Mesenchymal stem cell (in vitro differentiated cells and primary cell): ENCODE data around the gene KCNMB2.

ENCODE experiments used
- DNase-seq: peaks from one replicate; pipeline ENCODE4 v3.0.0-alpha.2; 2013
- H2AFZ ChIP-seq: one replicate; pipeline ENCODE4 v1.6.1; 2013; ENCODE audit warnings: low read depth, mild to moderate bottlenecking, control low read depth, inconsistent platforms, low read length, moderate library complexity
- H2AK5ac ChIP-seq: 2 replicates; pipeline ENCODE4 v1.6.1; 2013; ENCODE audit warnings: low read length, moderate library complexity, mild to moderate bottlenecking, inconsistent platforms; ENCODE audit not compliant: severe bottlenecking
- H2BK120ac ChIP-seq: one replicate; pipeline ENCODE4 v1.6.1; 2013; ENCODE audit warnings: low read depth, mild to moderate bottlenecking, inconsistent platforms, low read length, moderate library complexity
- H2BK12ac ChIP-seq, 2 experiments: one replicate each; pipeline ENCODE4 v1.6.1; 2013; ENCODE audit warnings: inconsistent platforms in 2 of 2, low read length in 2 of 2, mild to moderate bottlenecking in 2 of 2, moderate library complexity in 2 of 2, control low read depth in 1 of 2
- H2BK15ac ChIP-seq: one replicate; pipeline ENCODE4 v1.6.1; 2013; ENCODE audit warnings: mild to moderate bottlenecking, low read depth, inconsistent platforms; ENCODE audit not compliant: poor library complexity, severe bottlenecking
- H2BK5ac ChIP-seq: 2 replicates; pipeline ENCODE4 v1.6.1; 2013; ENCODE audit warnings: low read depth, mild to moderate bottlenecking, low read length, control low read depth, inconsistent platforms; ENCODE audit not compliant: poor library complexity, severe bottlenecking
- H3K14ac ChIP-seq, 2 experiments: one replicate each; pipeline ENCODE4 v1.6.1; 2013; ENCODE audit warnings: inconsistent platforms in 2 of 2, low read length in 2 of 2, control low read depth in 1 of 2, mild to moderate bottlenecking in 1 of 2, moderate library complexity in 1 of 2
- H3K18ac ChIP-seq, 2 experiments: one replicate each; pipeline ENCODE4 v1.6.1; 2013; ENCODE audit warnings: inconsistent platforms in 2 of 2, low read length in 2 of 2, control low read depth in 1 of 2, low read depth in 1 of 2, mild to moderate bottlenecking in 1 of 2
- H3K23ac ChIP-seq, 2 experiments: one replicate each; pipeline ENCODE4 v1.6.1; 2013; ENCODE audit warnings: inconsistent platforms in 2 of 2, low read length in 2 of 2, mild to moderate bottlenecking in 2 of 2, moderate library complexity in 2 of 2, control low read depth in 1 of 2
- H3K27ac ChIP-seq: 2 replicates; pipeline ENCODE4 v1.5.1; 2013; ENCODE audit warnings: mild to moderate bottlenecking, moderate library complexity, low read length, control low read depth, inconsistent platforms; ENCODE audit not compliant: poor library complexity, severe bottlenecking
- H3K27me3 ChIP-seq, 2 experiments: 2 replicates each; pipeline versions ENCODE4 v1.6.1 to v1.7.0; 2013; ENCODE audit warnings: low read length in 2 of 2, mild to moderate bottlenecking in 2 of 2, moderate library complexity in 2 of 2, control low read depth in 1 of 2, inconsistent platforms in 1 of 2; ENCODE audit not compliant: control insufficient read depth in 1 of 2, insufficient read depth in 1 of 2
- H3K36me3 ChIP-seq, 2 experiments: 2 replicates each; pipeline versions ENCODE4 v1.6.1 to v1.7.0; 2013; ENCODE audit warnings: low read length in 2 of 2, control low read depth in 1 of 2, inconsistent platforms in 1 of 2, low read depth in 1 of 2, mild to moderate bottlenecking in 1 of 2; ENCODE audit not compliant: insufficient read depth in 2 of 2, control insufficient read depth in 1 of 2
- H3K4ac ChIP-seq, 2 experiments: one replicate each; pipeline ENCODE4 v1.6.1; 2013; ENCODE audit warnings: inconsistent platforms in 2 of 2, low read length in 2 of 2, mild to moderate bottlenecking in 2 of 2, moderate library complexity in 2 of 2, control low read depth in 1 of 2, low read depth in 1 of 2
- H3K4me1 ChIP-seq: 2 replicates; pipeline ENCODE4 v1.6.1; 2013; ENCODE audit warnings: low read depth, low read length, control low read depth; ENCODE audit not compliant: control insufficient read depth, insufficient read depth
- H3K4me2 ChIP-seq: 2 replicates; pipeline ENCODE4 v1.6.1; 2013; ENCODE audit warnings: low read length, mild to moderate bottlenecking, inconsistent platforms; ENCODE audit not compliant: poor library complexity, severe bottlenecking
- H3K4me3 ChIP-seq, 2 experiments: 2 replicates each; pipeline versions ENCODE4 v1.5.1 to v1.7.0; 2013; ENCODE audit warnings: low read length in 2 of 2, mild to moderate bottlenecking in 2 of 2, control low read depth in 1 of 2, low read depth in 1 of 2; ENCODE audit not compliant: insufficient read depth in 1 of 2
- H3K79me1 ChIP-seq: replicated peaks from 2 replicates; pipeline ENCODE4 v1.6.1; 2013; ENCODE audit warnings: mild to moderate bottlenecking, control low read depth, low read length, inconsistent platforms; ENCODE audit not compliant: poor library complexity, severe bottlenecking
- H3K9ac ChIP-seq: 2 replicates; pipeline ENCODE4 v1.7.0; 2013; ENCODE audit warnings: mild to moderate bottlenecking, low read length, moderate library complexity
- H3K9me3 ChIP-seq: 2 replicates; pipeline ENCODE4 v1.7.0; 2013; ENCODE audit warnings: mild to moderate bottlenecking, low read length; ENCODE audit not compliant: control insufficient read depth
- H4K8ac ChIP-seq: one replicate; pipeline ENCODE4 v1.6.1; 2013; ENCODE audit warnings: inconsistent platforms, mild to moderate bottlenecking, low read length, moderate library complexity
- H4K91ac ChIP-seq: one replicate; pipeline ENCODE4 v1.6.1; 2013; ENCODE audit warnings: mild to moderate bottlenecking, low read length, inconsistent platforms
- WGBS: methylation state at CpG from one replicate; pipeline ENCODE4 v1.1.7; 2013; ENCODE audit warnings: mixed read lengths; 5-methylcytosine and 5-hydroxymethylcytosine counted together

KCNMB2 gene

GRCh38 chr3:178875836-178876235, 339.6 kb downstream of the KCNMB2 start:
- Histone ChIP-seq H3K79me1 (no peaks in the 10 kb centered on the region), H3K4me1 (peaks cover 2% of the 10 kb centered on the region), H4K8ac (no peak overlapping the region), H3K18ac (no peak overlapping the region), H2BK12ac (no peak overlapping the region), H2AFZ (no peak overlapping the region), H4K91ac (no peak overlapping the region), H3K27me3 (no peaks in the 10 kb centered on the region), H3K9me3 (no peaks in the 10 kb centered on the region), H3K4ac (no peak overlapping the region), H2BK15ac (no peak overlapping the region), H3K27ac (no peak overlapping the region), H3K9ac (no peak overlapping the region), H3K23ac (no peak overlapping the region), H2BK120ac (no peak overlapping the region), H3K4me2 (no peak overlapping the region), H3K4me3 (no peak overlapping the region), H2AK5ac (no peak overlapping the region), H2BK5ac (no peak overlapping the region), H3K36me3 (no peaks in the 10 kb centered on the region), H3K14ac (no peak overlapping the region)
- no peak for DNase-seq
- 75% methylated on average over 5 of the region's 5 CpGs for WGBS

- no peak overlapping the region for H3K18ac ChIP-seq
Observed at GRCh38 chr3:178880274-178880673, 344.0 kb downstream of the KCNMB2 start.

More at GRCh38 chr3:178880274-178880673, 344.0 kb downstream of the KCNMB2 start:
- WGBS, result 65% methylated on average over 1 of the region's 1 CpG
- Histone ChIP-seq H3K27me3 (no peaks in the 10 kb centered on the region), H4K91ac (no peak overlapping the region), H3K27ac (no peak overlapping the region), H3K36me3 (no peaks in the 10 kb centered on the region), H3K9ac (no peak overlapping the region), H3K4me1 (peaks cover 2% of the 10 kb centered on the region), H3K4me3 (no peak overlapping the region), H2AFZ (no peak overlapping the region), H3K14ac (no peak overlapping the region), H2BK12ac (no peak overlapping the region), H3K9me3 (peaks cover 8% of the 10 kb centered on the region), H3K4me2 (no peak overlapping the region), H4K8ac (no peak overlapping the region), H2BK120ac (no peak overlapping the region), H3K4ac (no peak overlapping the region), H2AK5ac (no peak overlapping the region), H3K79me1 (no peaks in the 10 kb centered on the region), H2BK15ac (no peak overlapping the region), H3K23ac (no peak overlapping the region), H2BK5ac (no peak overlapping the region)
- no peak for DNase-seq
